ENCODE measurements around the gene COL16A1. TPM values are rescaled to one million over a fixed set of nuclear protein-coding genes. Genes with fewer than 3 reads are reported as not detected.

COL16A1 gene
- polyA plus RNA-seq, 3 donors: 0.13 TPM; not detected in 2

- H3K79me2 ChIP-seq (ENCODE audit: insufficient read depth, low read length): no peaks in the 10 kb centered on the region
- Mint-ChIP-seq H3K4me1 (peaks cover 13% of the 10 kb centered on the region), H3K9me3 (peaks cover 0 to 3% (median 0%) of the 10 kb centered on the region in 7 donors), H3K4me3 (peak overlapping the region; percentile 3 to 79), H3K36me3 (no peaks in the 10 kb centered on the region), H3K27me3 (ENCODE audit: low read depth in 3 of 3) (peaks cover 18 to 33% (median 23%) of the 10 kb centered on the region in 3 donors), H3K27ac (peak overlapping the region in 4 of 7 donors; percentile 9 to 48 (median 38))
- H3K4me3 ChIP-seq (replicated peaks in 1 of 3; ENCODE audit: low read depth in 2 of 3, low read length in 3 of 3): peak overlapping the region in 1 of 3 experiments; percentile 42
- no peak for TF ChIP-seq CTCF (IDR thresholded peaks at IDR 0.05)
- DNase-seq: peak in 2 of 3 donors; percentile 15 to 20
- H3K27ac ChIP-seq (ENCODE audit: low read depth in 1 of 2, low read length in 2 of 2): no peak overlapping the region
- H3K4me2 ChIP-seq (replicated peaks; ENCODE audit: extremely low read depth, low read length, poor library complexity, severe bottlenecking): peak overlapping the region; percentile 48
- 6% methylated on average over 30 of the region's 30 CpGs for WGBS (ENCODE audit: insufficient coverage)
- peaks cover 9 to 10% of the 10 kb centered on the region in 2 donors for H3K4me1 ChIP-seq (ENCODE audit: control insufficient read depth in 1 of 2, insufficient read depth in 2 of 2, low read length in 2 of 2)
- H3K36me3 ChIP-seq (replicated peaks in 1 of 2; ENCODE audit: control insufficient read depth in 1 of 2, insufficient read depth in 2 of 2, low read length in 2 of 2): no peaks in the 10 kb centered on the region
- H3K27me3 ChIP-seq (ENCODE audit: control insufficient read depth in 2 of 2, insufficient read depth in 2 of 2, low read length in 2 of 2): peaks cover 0 to 21% of the 10 kb centered on the region in 2 donors
- H2AFZ ChIP-seq (ENCODE audit: insufficient read depth, low read depth, low read length, poor library complexity, severe bottlenecking): peak overlapping the region; percentile 76
- H3K9me3 ChIP-seq (replicated peaks in 1 of 2; ENCODE audit: control insufficient read depth in 1 of 2, insufficient read depth in 1 of 2, low read length in 2 of 2): no peaks in the 10 kb centered on the region
- peak overlapping the region; percentile 8 for H3K9ac ChIP-seq (ENCODE audit: insufficient read depth, low read length, poor library complexity, severe bottlenecking)
- H4K20me1 ChIP-seq (ENCODE audit: insufficient read depth, low read length): no peaks in the 10 kb centered on the region
- intact Hi-C loops (cut with micrococcal nuclease): loop anchor here in 1 of 2 donors (10.0 kb wide), 1 partner anchor 395 kb away; no protein-coding TSS in a partner anchor
These were observed 33.8 kb downstream of the COL16A1 start for GRCh38 chr1:31669786-31670592.

GRCh38 chr1:31669433-31669785 lies 34.4 kb downstream of the COL16A1 start:
- Mint-ChIP-seq H3K27ac (peak overlapping the region in 1 of 7 donors; percentile 48), H3K4me3 (peak overlapping the region; percentile 3 to 79), H3K36me3 (no peaks in the 10 kb centered on the region), H3K27me3 (ENCODE audit: low read depth in 3 of 3) (peaks cover 18 to 33% (median 21%) of the 10 kb centered on the region in 3 donors), H3K9me3 (peaks cover 0 to 3% (median 0%) of the 10 kb centered on the region in 7 donors), H3K4me1 (peaks cover 13% of the 10 kb centered on the region)
- Histone ChIP-seq H2AFZ (ENCODE audit: insufficient read depth, low read depth, low read length, poor library complexity, severe bottlenecking) (peak overlapping the region; percentile 76), H3K27me3 (ENCODE audit: control insufficient read depth in 2 of 2, insufficient read depth in 2 of 2, low read length in 2 of 2) (peaks cover 0 to 21% of the 10 kb centered on the region in 2 donors), H3K9ac (ENCODE audit: insufficient read depth, low read length, poor library complexity, severe bottlenecking) (no peak overlapping the region), H3K4me3 (replicated peaks in 1 of 3; ENCODE audit: low read depth in 2 of 3, low read length in 3 of 3) (peak overlapping the region in 1 of 3 experiments; percentile 42), H3K36me3 (replicated peaks in 1 of 2; ENCODE audit: control insufficient read depth in 1 of 2, insufficient read depth in 2 of 2, low read length in 2 of 2) (no peaks in the 10 kb centered on the region), H3K4me1 (ENCODE audit: control insufficient read depth in 1 of 2, insufficient read depth in 2 of 2, low read length in 2 of 2) (peaks cover 9 to 10% of the 10 kb centered on the region in 2 donors), H4K20me1 (ENCODE audit: insufficient read depth, low read length) (no peaks in the 10 kb centered on the region), H3K27ac (ENCODE audit: low read depth in 1 of 2, low read length in 2 of 2) (no peak overlapping the region), H3K9me3 (replicated peaks in 1 of 2; ENCODE audit: control insufficient read depth in 1 of 2, insufficient read depth in 1 of 2, low read length in 2 of 2) (no peaks in the 10 kb centered on the region), H3K4me2 (replicated peaks; ENCODE audit: extremely low read depth, low read length, poor library complexity, severe bottlenecking) (peak overlapping the region; percentile 48), H3K79me2 (ENCODE audit: insufficient read depth, low read length) (no peaks in the 10 kb centered on the region)
- DNase-seq: no peak
- intact Hi-C loops (cut with micrococcal nuclease): loop anchor here in 1 of 2 donors (10.0 kb wide), 1 partner anchor 395 kb away; no protein-coding TSS in a partner anchor
- 78% methylated on average over 4 of the region's 7 CpGs for WGBS (ENCODE audit: insufficient coverage)
- no peak for TF ChIP-seq CTCF (IDR thresholded peaks at IDR 0.05)

Measured in CD14-positive monocyte (primary cell).